HG02571 (cell line): ENCODE data around the gene PDE6D.

Experiments
- ATAC-seq: cut with Tn5 transposase; IDR thresholded peaks from one replicate; pipeline ENCODE4 v1.9.1; 2021; ENCODE audit warnings: mild to moderate bottlenecking, moderate library complexity; ENCODE audit not compliant: unreplicated experiment

PDE6D gene

GRCh38 chr2:231780909-231781797, at the start of gene PDE6D:
PDE6D (minus strand) TSS chr2:231781282; CDS start chr2:231781114, 168 bp downstream.
- peak; percentile 86 for ATAC-seq

- ATAC-seq, result no peak
Measured at GRCh38 chr2:231821908-231822307, 40.8 kb upstream of the PDE6D start.

GRCh38 chr2:231820786-231821303, 39.8 kb upstream of the PDE6D start:
- ATAC-seq, result no peak

GRCh38 chr2:231819447-231820042, 38.5 kb upstream of the PDE6D start:
- ATAC-seq, result no peak

- ATAC-seq, result no peak
Measured at GRCh38 chr2:231816327-231817026, 35.4 kb upstream of the PDE6D start.

- ATAC-seq, result no peak
Measured at GRCh38 chr2:231810905-231811304, 29.8 kb upstream of the PDE6D start.

GRCh38 chr2:231807020-231807419, 25.9 kb upstream of the PDE6D start:
- ATAC-seq, result no peak

- no peak for ATAC-seq
Measured at GRCh38 chr2:231803501-231804138, 22.5 kb upstream of the PDE6D start.

- no peak for ATAC-seq
Measured at GRCh38 chr2:231800493-231801091, 19.5 kb upstream of the PDE6D start.

GRCh38 chr2:231795525-231796327, 14.6 kb upstream of the PDE6D start:
- no peak for ATAC-seq

GRCh38 chr2:231794383-231794782, 13.3 kb upstream of the PDE6D start:
- ATAC-seq, result no peak

GRCh38 chr2:231791107-231791506, 10.0 kb upstream of the PDE6D start:
- no peak for ATAC-seq

GRCh38 chr2:231786917-231787292, 5.8 kb upstream of the PDE6D start:
- no peak for ATAC-seq

- peak; percentile 46 for ATAC-seq
Measured at GRCh38 chr2:231786177-231786916, 5.3 kb upstream of the PDE6D start, which contains the start of gene COPS7B. COPS7B (plus strand) TSS chr2:231786445; CDS start chr2:231788571, 2,126 bp downstream.

- peak; percentile 14 for ATAC-seq
Measured at GRCh38 chr2:231785822-231786176, 4.7 kb upstream of the PDE6D start.

GRCh38 chr2:231785413-231785812, 4.3 kb upstream of the PDE6D start:
- ATAC-seq, result no peak

- ATAC-seq, result no peak
Measured at GRCh38 chr2:231781798-231782726, 980 bp upstream of the PDE6D start.
